Esophagus (tissue), 2 donors: ENCODE measurements around the gene ABCA7. TPM values are rescaled to one million over a fixed set of nuclear protein-coding genes. Genes with fewer than 3 reads are reported as not detected.

Experiments
- H3K27ac ChIP-seq, 2 donors: one replicate each; pipeline ENCODE4 v1.5.1; 2013; ENCODE audit warnings: low read depth in 2 of 2, mild to moderate bottlenecking in 2 of 2, inconsistent platforms in 1 of 2, low read length in 1 of 2, moderate library complexity in 1 of 2
- H3K27me3 ChIP-seq, 2 donors: one replicate each; pipeline ENCODE4 v1.6.1; 2013; ENCODE audit warnings: low read length in 2 of 2, control low read depth in 1 of 2, mild to moderate bottlenecking in 1 of 2; ENCODE audit not compliant: insufficient read depth in 2 of 2, control insufficient read depth in 1 of 2
- H3K36me3 ChIP-seq, 2 donors: one replicate each; pipeline ENCODE4 v1.6.1; 2013; ENCODE audit warnings: low read length in 1 of 2; ENCODE audit not compliant: control insufficient read depth in 2 of 2, insufficient read depth in 2 of 2
- H3K4me1 ChIP-seq, 2 donors: one replicate each; pipeline ENCODE4 v1.6.1; 2013; ENCODE audit warnings: low read length in 1 of 2; ENCODE audit not compliant: control insufficient read depth in 2 of 2, insufficient read depth in 2 of 2
- H3K4me3 ChIP-seq, 2 donors: one replicate each; pipeline ENCODE4 v1.5.1; 2013; ENCODE audit warnings: low read length in 2 of 2, mild to moderate bottlenecking in 2 of 2, low read depth in 1 of 2, moderate library complexity in 1 of 2
- H3K9me3 ChIP-seq, 2 donors: one replicate each; pipeline ENCODE4 v1.6.1; 2013; ENCODE audit warnings: mild to moderate bottlenecking in 2 of 2, low read depth in 1 of 2, low read length in 1 of 2, moderate library complexity in 1 of 2; ENCODE audit not compliant: control insufficient read depth in 2 of 2, insufficient read depth in 1 of 2
- WGBS, 2 donors: extraction: QIAGEN DNeasy Blood & Tissue Kit; methylation state at CpG; one replicate each; pipeline ENCODE4 v1.1.7; 2013; 5-methylcytosine and 5-hydroxymethylcytosine counted together
- polyA plus RNA-seq, 2 donors: library from polyadenylated mRNA; stranded (reverse); fragments of 200-250 nt; gene quantifications; one replicate each; pipeline ENCODE4 v1.2.3, GENCODE V29; 2013
- donor health status: healthy with polysubstance abuse.
- donor health status: Bipolar disorder and iron deficiency.

Gene ABCA7
- polyA plus RNA-seq, 2 donors = 11.4 to 26.4 TPM

DNA sequence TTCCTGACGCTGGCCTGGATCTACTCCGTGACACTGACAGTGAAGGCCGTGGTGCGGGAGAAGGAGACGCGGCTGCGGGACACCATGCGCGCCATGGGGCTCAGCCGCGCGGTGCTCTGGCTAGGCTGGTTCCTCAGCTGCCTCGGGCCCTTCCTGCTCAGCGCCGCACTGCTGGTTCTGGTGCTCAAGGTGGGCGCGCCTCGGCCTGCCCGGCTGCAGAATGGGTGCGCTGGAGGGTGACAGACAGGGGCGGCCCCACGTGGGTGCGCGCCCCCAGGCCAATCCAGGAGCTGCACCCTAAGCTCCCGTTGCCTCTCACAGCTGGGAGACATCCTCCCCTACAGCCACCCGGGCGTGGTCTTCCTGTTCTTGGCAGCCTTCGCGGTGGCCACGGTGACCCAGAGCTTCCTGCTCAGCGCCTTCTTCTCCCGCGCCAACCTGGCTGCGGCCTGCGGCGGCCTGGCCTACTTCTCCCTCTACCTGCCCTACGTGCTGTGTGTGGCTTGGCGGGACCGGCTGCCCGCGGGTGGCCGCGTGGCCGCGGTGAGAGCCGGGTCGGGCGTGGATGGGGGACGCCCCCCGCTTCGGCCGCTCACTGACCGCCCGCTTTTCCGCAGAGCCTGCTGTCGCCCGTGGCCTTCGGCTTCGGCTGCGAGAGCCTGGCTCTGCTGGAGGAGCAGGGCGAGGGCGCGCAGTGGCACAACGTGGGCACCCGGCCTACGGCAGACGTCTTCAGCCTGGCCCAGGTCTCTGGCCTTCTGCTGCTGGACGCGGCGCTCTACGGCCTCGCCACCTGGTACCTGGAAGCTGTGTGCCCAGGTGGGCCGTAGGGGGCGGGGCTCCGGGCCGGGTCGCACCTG, 7.2 kb downstream of the ABCA7 start:
- no peaks in the 10 kb centered on the region for H3K27me3 ChIP-seq
- H3K27ac ChIP-seq = peak overlapping the region in 1 of 2 donors; percentile 45
- peaks cover 0 to 19% of the 10 kb centered on the region in 2 donors for H3K4me1 ChIP-seq
- 78 to 79% methylated on average over 75 to 77 of the region's 77 CpGs for WGBS, 2 donors
- no peak overlapping the region for H3K4me3 ChIP-seq
- peaks cover 0 to 21% of the 10 kb centered on the region in 2 donors for H3K36me3 ChIP-seq
- no peaks in the 10 kb centered on the region for H3K9me3 ChIP-seq

DNA sequence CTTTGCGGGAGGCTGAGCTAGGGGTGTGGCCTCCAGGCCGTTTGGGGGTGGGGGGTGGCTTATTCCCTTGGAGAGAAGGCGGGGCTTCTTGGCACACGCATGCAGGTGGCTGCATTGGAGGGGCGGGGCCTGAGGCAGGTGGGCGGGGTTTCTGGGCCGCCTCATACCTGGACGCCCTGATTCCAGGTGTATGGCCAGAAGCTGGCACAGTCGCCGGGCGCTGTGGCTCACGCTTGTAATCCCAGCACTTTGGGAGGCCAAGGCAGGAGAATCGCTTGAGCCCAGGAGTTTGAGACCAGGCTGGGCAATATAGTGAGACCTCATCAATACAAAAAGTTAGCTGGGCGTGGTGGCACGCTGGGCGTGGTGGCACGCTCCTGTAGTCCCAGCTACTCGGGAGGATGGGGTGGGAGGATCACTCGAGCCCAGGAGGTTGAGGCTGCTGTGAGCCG, 7.8 kb downstream of the ABCA7 start:
- Histone ChIP-seq H3K4me1 (peaks cover 0 to 12% of the 10 kb centered on the region in 2 donors), H3K9me3 (no peaks in the 10 kb centered on the region), H3K27me3 (no peaks in the 10 kb centered on the region), H3K36me3 (peaks cover 0 to 18% of the 10 kb centered on the region in 2 donors), H3K4me3 (no peak overlapping the region), H3K27ac (no peak overlapping the region)
- WGBS, 2 donors = 82 to 84% methylated on average over 20 of the region's 20 CpGs

DNA sequence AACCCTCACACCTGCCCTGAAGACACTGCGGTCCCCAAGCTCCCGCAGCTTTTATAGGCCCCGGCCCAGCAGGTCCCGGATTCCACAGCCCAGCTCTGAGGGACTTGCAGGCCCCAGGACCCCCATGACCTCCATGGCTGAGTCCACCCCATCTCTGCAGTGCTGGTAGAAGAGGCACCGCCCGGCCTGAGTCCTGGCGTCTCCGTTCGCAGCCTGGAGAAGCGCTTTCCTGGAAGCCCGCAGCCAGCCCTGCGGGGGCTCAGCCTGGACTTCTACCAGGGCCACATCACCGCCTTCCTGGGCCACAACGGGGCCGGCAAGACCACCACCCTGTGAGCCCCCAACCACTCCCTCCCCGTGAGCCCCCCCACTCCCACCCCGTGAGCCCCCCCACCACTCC, 9.2 kb downstream of the ABCA7 start:
- Histone ChIP-seq H3K36me3 (peaks cover 0 to 18% of the 10 kb centered on the region in 2 donors), H3K4me1 (peaks cover 0 to 10% of the 10 kb centered on the region in 2 donors), H3K27me3 (no peaks in the 10 kb centered on the region), H3K4me3 (no peak overlapping the region), H3K27ac (no peak overlapping the region), H3K9me3 (no peaks in the 10 kb centered on the region)
- 88 to 94% methylated on average over 16 to 17 of the region's 17 CpGs for WGBS, 2 donors

DNA sequence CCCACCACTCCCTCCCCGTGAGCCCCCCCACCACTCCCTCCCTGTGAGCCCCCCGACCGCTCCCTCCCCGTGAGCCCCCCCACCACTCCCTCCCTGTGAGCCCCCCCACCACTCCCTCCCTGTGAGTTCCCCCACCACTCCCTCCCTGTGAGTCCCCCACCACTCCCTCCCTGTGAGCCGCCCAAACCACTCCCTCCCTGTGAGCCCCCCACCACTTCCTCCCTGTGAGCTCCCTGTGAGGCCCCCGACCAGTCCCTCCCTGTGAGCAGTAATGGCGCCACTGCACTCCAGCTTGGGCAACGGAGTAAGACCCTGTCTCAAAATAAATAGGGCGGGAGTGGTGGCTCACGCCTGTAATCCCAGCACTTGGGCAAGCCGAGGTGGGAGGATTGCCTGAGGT, 9.9 kb downstream of the ABCA7 start:
- no peaks in the 10 kb centered on the region for H3K9me3 ChIP-seq
- H3K36me3 ChIP-seq = peaks cover 0 to 14% of the 10 kb centered on the region in 2 donors
- peaks cover 0 to 10% of the 10 kb centered on the region in 2 donors for H3K4me1 ChIP-seq
- H3K27ac ChIP-seq = no peak overlapping the region
- no peaks in the 10 kb centered on the region for H3K27me3 ChIP-seq
- no peak overlapping the region for H3K4me3 ChIP-seq
- 56 to 63% methylated on average over 8 to 11 of the region's 11 CpGs for WGBS, 2 donors

DNA sequence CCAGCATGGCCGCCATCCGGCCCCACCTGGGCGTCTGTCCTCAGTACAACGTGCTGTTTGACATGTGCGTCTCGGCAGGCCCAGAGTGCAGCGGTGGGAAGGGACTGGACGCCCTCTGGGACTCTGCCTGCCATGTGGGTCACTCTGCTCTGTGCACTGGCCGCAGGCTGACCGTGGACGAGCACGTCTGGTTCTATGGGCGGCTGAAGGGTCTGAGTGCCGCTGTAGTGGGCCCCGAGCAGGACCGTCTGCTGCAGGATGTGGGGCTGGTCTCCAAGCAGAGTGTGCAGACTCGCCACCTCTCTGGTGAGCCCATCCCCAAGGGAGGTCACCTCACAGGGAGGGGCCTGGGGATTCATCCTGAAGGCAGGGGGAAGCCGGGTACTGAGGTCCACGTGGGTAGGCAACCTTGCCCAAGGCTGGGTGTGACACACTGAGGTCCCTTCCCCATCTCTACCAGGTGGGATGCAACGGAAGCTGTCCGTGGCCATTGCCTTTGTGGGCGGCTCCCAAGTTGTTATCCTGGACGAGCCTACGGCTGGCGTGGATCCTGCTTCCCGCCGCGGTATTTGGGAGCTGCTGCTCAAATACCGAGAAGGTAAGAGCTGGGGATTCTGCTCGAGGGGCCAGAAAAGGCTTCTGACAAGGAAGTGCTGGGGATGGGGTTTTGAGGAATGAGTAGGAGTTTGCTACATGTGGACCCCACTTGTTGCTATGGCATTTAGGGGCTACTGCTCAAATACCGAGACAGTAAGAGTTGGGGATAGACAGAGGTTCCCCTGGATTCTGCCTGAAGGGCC, 11.3 kb downstream of the ABCA7 start:
- Histone ChIP-seq H3K4me3 (no peak overlapping the region), H3K4me1 (peaks cover 0 to 10% of the 10 kb centered on the region in 2 donors), H3K9me3 (peaks cover under 1 to 4% of the 10 kb centered on the region in 2 donors), H3K27ac (no peak overlapping the region), H3K27me3 (no peaks in the 10 kb centered on the region), H3K36me3 (peaks cover 0 to 14% of the 10 kb centered on the region in 2 donors)
- 84 to 87% methylated on average over 31 of the region's 31 CpGs for WGBS, 2 donors

DNA sequence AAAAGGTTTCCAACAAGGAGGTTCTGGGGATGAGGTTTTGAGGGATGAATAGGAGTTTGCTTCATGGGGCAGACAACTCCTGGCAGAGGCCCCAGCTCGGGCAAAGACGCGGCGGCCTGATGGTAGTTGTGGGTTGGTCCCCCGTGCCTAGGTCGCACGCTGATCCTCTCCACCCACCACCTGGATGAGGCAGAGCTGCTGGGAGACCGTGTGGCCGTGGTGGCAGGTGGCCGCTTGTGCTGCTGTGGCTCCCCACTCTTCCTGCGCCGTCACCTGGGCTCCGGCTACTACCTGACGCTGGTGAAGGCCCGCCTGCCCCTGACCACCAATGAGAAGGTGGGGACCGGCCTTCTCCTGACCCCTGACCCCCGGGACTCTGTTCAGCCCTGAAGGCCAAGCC, 11.9 kb downstream of the ABCA7 start:
- H3K27ac ChIP-seq = no peak overlapping the region
- H3K9me3 ChIP-seq = peaks cover 6 to 10% of the 10 kb centered on the region in 2 donors
- peaks cover 0 to 16% of the 10 kb centered on the region in 2 donors for H3K36me3 ChIP-seq
- H3K4me1 ChIP-seq = peaks cover 0 to 8% of the 10 kb centered on the region in 2 donors
- no peak overlapping the region for H3K4me3 ChIP-seq
- 81 to 89% methylated on average over 17 of the region's 17 CpGs for WGBS, 2 donors
- no peaks in the 10 kb centered on the region for H3K27me3 ChIP-seq

DNA sequence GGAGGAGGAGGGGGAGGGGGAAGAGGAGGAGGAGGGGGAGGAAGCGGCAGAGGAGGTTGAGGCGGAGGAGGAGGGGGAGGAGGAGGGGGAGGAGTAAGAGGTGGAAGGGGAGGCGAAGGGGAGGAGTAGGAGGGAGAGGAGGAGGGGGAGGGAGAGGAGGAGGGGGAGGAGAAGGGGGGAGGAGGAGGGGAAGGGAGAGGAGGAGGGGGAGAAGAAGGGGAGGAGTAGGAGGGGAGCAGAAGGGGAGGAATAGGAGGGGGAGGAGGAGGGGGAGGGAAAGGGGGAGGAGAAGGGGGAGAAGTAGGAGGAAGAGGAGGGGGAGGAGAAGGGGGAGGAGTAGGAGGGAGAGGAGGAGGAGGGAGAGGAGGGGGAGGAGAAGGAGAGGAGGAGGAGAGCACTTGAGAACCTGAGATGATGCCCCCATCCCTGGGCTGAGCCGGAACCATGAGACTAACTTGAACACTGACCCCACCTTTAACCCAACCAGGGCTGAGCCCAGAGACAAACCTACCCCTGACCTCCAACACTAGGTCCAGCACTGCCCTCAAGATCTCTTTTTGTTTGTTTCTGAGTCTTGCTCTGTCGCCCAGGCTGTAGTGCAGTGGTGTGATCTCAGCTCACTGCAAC, 12.6 kb downstream of the ABCA7 start:
- H3K4me1 ChIP-seq = peaks cover 0 to 1% of the 10 kb centered on the region in 2 donors
- H3K9me3 ChIP-seq = peaks cover 11 to 16% of the 10 kb centered on the region in 2 donors
- peaks cover 0 to 13% of the 10 kb centered on the region in 2 donors for H3K36me3 ChIP-seq
- H3K27me3 ChIP-seq = no peaks in the 10 kb centered on the region
- WGBS, 2 donors = 75 to 85% methylated on average over 2 to 5 of the region's 5 CpGs
- no peak overlapping the region for H3K4me3 ChIP-seq
- H3K27ac ChIP-seq = no peak overlapping the region

DNA sequence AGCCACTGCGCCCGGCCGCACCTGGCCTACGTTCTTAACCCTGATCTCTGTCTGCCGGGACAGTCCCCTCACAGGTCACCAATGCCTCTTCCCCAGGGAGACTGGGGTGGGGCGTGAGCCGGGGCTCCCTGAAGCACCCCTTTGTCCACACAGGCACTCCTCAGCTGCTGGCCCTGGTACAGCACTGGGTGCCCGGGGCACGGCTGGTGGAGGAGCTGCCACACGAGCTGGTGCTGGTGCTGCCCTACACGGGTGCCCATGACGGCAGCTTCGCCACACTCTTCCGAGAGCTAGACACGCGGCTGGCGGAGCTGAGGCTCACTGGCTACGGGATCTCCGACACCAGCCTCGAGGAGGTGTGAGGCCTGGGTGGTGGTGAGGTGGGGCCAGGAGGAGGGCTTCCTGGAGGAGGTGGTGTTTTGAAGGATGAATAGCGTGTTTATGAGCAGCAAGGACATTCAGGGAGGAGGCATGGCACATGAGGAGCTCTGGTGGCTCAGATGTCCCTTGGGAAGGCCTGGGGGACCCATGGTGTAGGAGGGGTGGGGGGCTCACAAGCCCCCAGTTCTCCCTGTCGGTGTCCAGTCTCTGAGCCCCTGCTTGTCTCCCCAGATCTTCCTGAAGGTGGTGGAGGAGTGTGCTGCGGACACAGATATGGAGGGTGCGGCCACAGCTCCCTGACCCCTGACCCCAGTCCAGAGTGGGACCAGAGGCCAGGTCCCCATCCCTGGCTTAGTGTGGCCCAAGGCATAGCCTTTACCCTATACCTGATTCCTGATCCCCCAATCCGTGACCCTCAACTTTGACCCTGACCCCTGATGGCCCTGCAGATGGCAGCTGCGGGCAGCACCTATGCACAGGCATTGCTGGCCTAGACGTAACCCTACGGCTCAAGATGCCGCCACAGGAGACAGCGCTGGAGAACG, 13.5 kb downstream of the ABCA7 start:
- peaks cover 18 to 24% of the 10 kb centered on the region in 2 donors for H3K9me3 ChIP-seq
- no peak overlapping the region for H3K4me3 ChIP-seq
- WGBS, 2 donors = 87 to 90% methylated on average over 31 of the region's 31 CpGs
- peaks cover 0 to 13% of the 10 kb centered on the region in 2 donors for H3K36me3 ChIP-seq
- H3K4me1 ChIP-seq = no peaks in the 10 kb centered on the region
- H3K27ac ChIP-seq = no peak overlapping the region
- H3K27me3 ChIP-seq = no peaks in the 10 kb centered on the region
